HG03039 (cell line): ENCODE data around the gene ACKR3.

Experiments used
- ATAC-seq: cut with Tn5 transposase; IDR thresholded peaks from one replicate; pipeline ENCODE4 v1.9.1; 2021; ENCODE audit warnings: mild to moderate bottlenecking, moderate library complexity; ENCODE audit not compliant: unreplicated experiment

Gene ACKR3

GRCh38 chr2:236549165-236549564 is 20.5 kb upstream of the ACKR3 start:
- no peak for ATAC-seq

- no peak for ATAC-seq
These were observed 19.3 kb upstream of the ACKR3 start for GRCh38 chr2:236550290-236550689.

GRCh38 chr2:236550701-236551465 is 18.7 kb upstream of the ACKR3 start:
- ATAC-seq: peak; percentile 51

- no peak for ATAC-seq
These were observed 18.0 kb upstream of the ACKR3 start for GRCh38 chr2:236551471-236552211.

- ATAC-seq: no peak
These were observed 17.4 kb upstream of the ACKR3 start for GRCh38 chr2:236552212-236552542.

GRCh38 chr2:236552581-236553363 is 16.9 kb upstream of the ACKR3 start:
- ATAC-seq: no peak

- no peak for ATAC-seq
These were observed 16.1 kb upstream of the ACKR3 start for GRCh38 chr2:236553522-236553921.

- no peak for ATAC-seq
These were observed 14.9 kb upstream of the ACKR3 start for GRCh38 chr2:236554629-236555282.

- no peak for ATAC-seq
These were observed 14.1 kb upstream of the ACKR3 start for GRCh38 chr2:236555481-236555880.

- no peak for ATAC-seq
These were observed 12.2 kb upstream of the ACKR3 start for GRCh38 chr2:236557306-236558030.

- no peak for ATAC-seq
These were observed 11.6 kb upstream of the ACKR3 start for GRCh38 chr2:236558036-236558435.

- no peak for ATAC-seq
These were observed 10.3 kb upstream of the ACKR3 start for GRCh38 chr2:236558993-236559978.

- no peak for ATAC-seq
These were observed 7.8 kb upstream of the ACKR3 start for GRCh38 chr2:236561874-236562273.

GRCh38 chr2:236562434-236562833 is 7.2 kb upstream of the ACKR3 start:
- ATAC-seq: no peak

GRCh38 chr2:236563953-236564352 is 5.7 kb upstream of the ACKR3 start:
- ATAC-seq: no peak

GRCh38 chr2:236565212-236565611 is 4.4 kb upstream of the ACKR3 start:
- no peak for ATAC-seq

GRCh38 chr2:236565879-236566402 is 3.7 kb upstream of the ACKR3 start:
- ATAC-seq: no peak

- ATAC-seq: no peak
These were observed 3.0 kb upstream of the ACKR3 start for GRCh38 chr2:236566596-236566995.
